Neural progenitor cell (in vitro differentiated cells): ENCODE results near the gene EIF2B4. TPM values are rescaled to one million over a fixed set of nuclear protein-coding genes. Genes with fewer than 3 reads are reported as not detected.

Experiments used
- DNase-seq: peaks from one replicate; pipeline ENCODE4 v3.0.0-alpha.2; 2016; ENCODE audit warnings: low spot score
- H2AFZ ChIP-seq: fragments of 200-600 bp; sonication (generic); replicated peaks from 2 replicates; pipeline ENCODE4 v1.6.1; 2016; ENCODE audit warnings: antibody characterized with exemption
- H3F3A ChIP-seq: fragments of 200-600 bp; sonication (generic); 2 replicates; pipeline ENCODE4 v1.6.1; 2016; ENCODE audit warnings: antibody characterized with exemption, low read depth
- H3K27ac ChIP-seq: fragments of 200-600 bp; sonication (generic); 2 replicates; pipeline ENCODE4 v1.5.1; 2016; ENCODE audit warnings: mild to moderate bottlenecking
- H3K27me3 ChIP-seq: fragments of 200-600 bp; sonication (generic); 2 replicates; pipeline ENCODE4 v1.6.1; 2016; ENCODE audit warnings: mild to moderate bottlenecking, moderate library complexity
- H3K36me3 ChIP-seq: fragments of 200-600 bp; sonication (generic); 2 replicates; pipeline ENCODE4 v1.5.1; 2016
- H3K4me1 ChIP-seq: fragments of 200-600 bp; sonication (generic); 2 replicates; pipeline ENCODE4 v1.6.1; 2016; ENCODE audit warnings: mixed run types
- H3K4me2 ChIP-seq: fragments of 200-600 bp; sonication (generic); 2 replicates; pipeline ENCODE4 v1.6.1; 2016
- H3K4me3 ChIP-seq: fragments of 200-600 bp; sonication (generic); 2 replicates; pipeline ENCODE4 v1.5.1; 2016
- H3K79me2 ChIP-seq: fragments of 200-600 bp; sonication (generic); 2 replicates; pipeline ENCODE4 v1.6.1; 2016; ENCODE audit warnings: low read depth
- H3K9ac ChIP-seq: fragments of 200-600 bp; sonication (generic); 2 replicates; pipeline ENCODE4 v1.6.1; 2016
- H3K9me3 ChIP-seq: fragments of 200-600 bp; sonication (generic); 2 replicates; pipeline ENCODE4 v1.5.1; 2016; ENCODE audit warnings: low read depth
- H4K20me1 ChIP-seq: fragments of 200-600 bp; sonication (generic); 2 replicates; pipeline ENCODE4 v1.6.1; 2016; ENCODE audit warnings: low read depth
- H3K27ac Mint-ChIP-seq: 3 replicates; pipeline ENCODE4 v1.8.0; 2021; ENCODE audit warnings: mixed read lengths
- H3K27me3 Mint-ChIP-seq: 2 replicates; pipeline ENCODE4 v1.8.0; 2022; ENCODE audit warnings: low read depth, mild to moderate bottlenecking, inconsistent platforms, moderate library complexity, mixed read lengths; ENCODE audit not compliant: insufficient read depth
- H3K36me3 Mint-ChIP-seq: 3 replicates; pipeline ENCODE4 v1.8.0; 2021; ENCODE audit warnings: mixed read lengths
- H3K4me1 Mint-ChIP-seq: 3 replicates; pipeline ENCODE4 v1.8.0; 2021; ENCODE audit warnings: mixed read lengths
- H3K4me3 Mint-ChIP-seq: 3 replicates; pipeline ENCODE4 v1.8.0; 2021; ENCODE audit warnings: mild to moderate bottlenecking, moderate library complexity, mixed read lengths
- H3K9me3 Mint-ChIP-seq: 3 replicates; pipeline ENCODE4 v1.8.0; 2020; ENCODE audit warnings: mixed read lengths
- EZH2 ChIP-seq: fragments of 200-600 bp; sonication (generic); IDR thresholded peaks from 2 replicates; pipeline ENCODE4 v1.6.1; 2017; ENCODE audit warnings: antibody characterized with exemption, mild to moderate bottlenecking, moderate library complexity
- EZH2phosphoT487 ChIP-seq: fragments of 200-600 bp; sonication (generic); IDR thresholded peaks from 2 replicates; pipeline ENCODE4 v1.6.1; 2017; ENCODE audit warnings: antibody characterized with exemption
- total RNA-seq: library from RNA; depleted of rRNA; stranded (reverse); fragments of >200 nt; gene quantifications from 2 replicates; pipeline ENCODE4 v1.2.3, GENCODE V29; 2015; ENCODE audit warnings: low replicate concordance
- TF ChIP-seq, protein P1 (sequence below): fragments of 200-600 bp; sonication (generic); IDR thresholded peaks from 2 replicates; pipeline ENCODE4 v1.5.1; 2017; ENCODE audit warnings: antibody characterized with exemption, mild to moderate bottlenecking

Gene EIF2B4
- total RNA-seq, 1 donor from 2014 or later: 25.5 TPM

GRCh38 chr2:27400348-27401135, 30.4 kb upstream of the EIF2B4 start:
- peaks cover 4% of the 10 kb centered on the region for H3K36me3 ChIP-seq
- H2AFZ ChIP-seq: no peak overlapping the region
- no peak overlapping the region for H3K4me3 ChIP-seq
- TF ChIP-seq EZH2 (no peak), EZH2phosphoT487 (no peak)
- TF ChIP-seq, protein P1, sequence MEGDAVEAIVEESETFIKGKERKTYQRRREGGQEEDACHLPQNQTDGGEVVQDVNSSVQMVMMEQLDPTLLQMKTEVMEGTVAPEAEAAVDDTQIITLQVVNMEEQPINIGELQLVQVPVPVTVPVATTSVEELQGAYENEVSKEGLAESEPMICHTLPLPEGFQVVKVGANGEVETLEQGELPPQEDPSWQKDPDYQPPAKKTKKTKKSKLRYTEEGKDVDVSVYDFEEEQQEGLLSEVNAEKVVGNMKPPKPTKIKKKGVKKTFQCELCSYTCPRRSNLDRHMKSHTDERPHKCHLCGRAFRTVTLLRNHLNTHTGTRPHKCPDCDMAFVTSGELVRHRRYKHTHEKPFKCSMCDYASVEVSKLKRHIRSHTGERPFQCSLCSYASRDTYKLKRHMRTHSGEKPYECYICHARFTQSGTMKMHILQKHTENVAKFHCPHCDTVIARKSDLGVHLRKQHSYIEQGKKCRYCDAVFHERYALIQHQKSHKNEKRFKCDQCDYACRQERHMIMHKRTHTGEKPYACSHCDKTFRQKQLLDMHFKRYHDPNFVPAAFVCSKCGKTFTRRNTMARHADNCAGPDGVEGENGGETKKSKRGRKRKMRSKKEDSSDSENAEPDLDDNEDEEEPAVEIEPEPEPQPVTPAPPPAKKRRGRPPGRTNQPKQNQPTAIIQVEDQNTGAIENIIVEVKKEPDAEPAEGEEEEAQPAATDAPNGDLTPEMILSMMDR: no peak
- H3K79me2 ChIP-seq: peaks cover 100% of the 10 kb centered on the region
- peaks cover 6% of the 10 kb centered on the region for H3F3A ChIP-seq
- no peak for DNase-seq
- Mint-ChIP-seq H3K36me3 (peaks cover 13% of the 10 kb centered on the region), H3K9me3 (no peaks in the 10 kb centered on the region), H3K4me3 (no peak overlapping the region), H3K27ac (no peak overlapping the region), H3K4me1 (peaks cover 14% of the 10 kb centered on the region), H3K27me3 (peaks cover 2% of the 10 kb centered on the region)
- no peak overlapping the region for H3K4me2 ChIP-seq
- H3K9me3 ChIP-seq: no peaks in the 10 kb centered on the region
- no peaks in the 10 kb centered on the region for H3K27me3 ChIP-seq
- no peaks in the 10 kb centered on the region for H3K4me1 ChIP-seq
- H3K27ac ChIP-seq: peak overlapping the region; percentile 13
- no peak overlapping the region for H3K9ac ChIP-seq
- peaks cover 62% of the 10 kb centered on the region for H4K20me1 ChIP-seq

DNA sequence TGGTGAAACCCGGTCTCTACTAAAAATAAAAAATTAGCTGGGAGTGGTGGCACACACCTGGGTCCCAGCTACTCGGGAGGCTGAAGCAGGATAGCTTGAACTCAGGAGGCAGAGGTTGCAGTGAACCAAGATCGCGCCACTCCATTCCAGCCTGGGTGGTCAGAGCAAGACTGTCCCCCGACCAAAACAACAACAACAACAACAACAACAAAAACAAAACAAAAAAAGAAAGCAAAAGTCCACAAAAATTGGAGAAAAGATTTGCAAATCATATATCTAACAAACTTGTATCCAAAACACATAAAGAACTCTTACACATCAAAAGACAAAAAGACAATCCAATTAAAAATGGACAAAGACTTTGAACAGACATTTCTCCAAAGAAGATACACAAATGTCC, 28.8 kb upstream of the EIF2B4 start:
- Histone ChIP-seq H3K36me3 (peaks cover 4% of the 10 kb centered on the region), H3K9ac (no peak overlapping the region), H3K4me3 (no peak overlapping the region), H4K20me1 (peaks cover 63% of the 10 kb centered on the region), H3K4me1 (no peaks in the 10 kb centered on the region), H3K27me3 (no peaks in the 10 kb centered on the region), H3K27ac (no peak overlapping the region), H3K9me3 (no peaks in the 10 kb centered on the region), H3K4me2 (no peak overlapping the region), H3K79me2 (peaks cover 100% of the 10 kb centered on the region), H3F3A (peaks cover 6% of the 10 kb centered on the region), H2AFZ (no peak overlapping the region)
- no peaks in the 10 kb centered on the region for H3K9me3 Mint-ChIP-seq
- no peak overlapping the region for H3K27ac Mint-ChIP-seq
- H3K27me3 Mint-ChIP-seq: no peaks in the 10 kb centered on the region
- peaks cover 14% of the 10 kb centered on the region for H3K4me1 Mint-ChIP-seq
- TF ChIP-seq, protein P1: no peak
- TF ChIP-seq EZH2 (no peak), EZH2phosphoT487 (no peak)
- no peak overlapping the region for H3K4me3 Mint-ChIP-seq
- no peak for DNase-seq
- H3K36me3 Mint-ChIP-seq: peaks cover 13% of the 10 kb centered on the region

GRCh38 chr2:27393225-27393624, 23.1 kb upstream of the EIF2B4 start:
- Histone ChIP-seq H3F3A (no peaks in the 10 kb centered on the region), H3K4me1 (no peaks in the 10 kb centered on the region), H3K9ac (no peak overlapping the region), H4K20me1 (peaks cover 41% of the 10 kb centered on the region), H3K4me3 (no peak overlapping the region), H3K27me3 (no peaks in the 10 kb centered on the region), H3K79me2 (peaks cover 100% of the 10 kb centered on the region), H3K4me2 (no peak overlapping the region), H3K9me3 (no peaks in the 10 kb centered on the region), H2AFZ (no peak overlapping the region), H3K36me3 (no peaks in the 10 kb centered on the region), H3K27ac (no peak overlapping the region)
- TF ChIP-seq EZH2 (no peak), EZH2phosphoT487 (no peak)
- TF ChIP-seq, protein P1: no peak
- Mint-ChIP-seq H3K36me3 (peaks cover 13% of the 10 kb centered on the region), H3K27me3 (no peaks in the 10 kb centered on the region), H3K4me3 (no peak overlapping the region), H3K9me3 (no peaks in the 10 kb centered on the region), H3K4me1 (peaks cover 4% of the 10 kb centered on the region), H3K27ac (no peak overlapping the region)
- no peak for DNase-seq
